ENCODE results near the gene SOCS7. TPM values are rescaled to one million over a fixed set of nuclear protein-coding genes. Genes with fewer than 3 reads are reported as not detected.

Gene SOCS7
- total RNA-seq, 1 donor from 2014 or later = 24.6 TPM

- DNase-seq (ENCODE audit: low spot score) (no peak), ATAC-seq (no peak)
- intact Hi-C loops (cut with DNase I) = no loop called here
These were observed 3.6 kb downstream of the SOCS7 start for GRCh38 chr17:38355251-38355650.

DNA sequence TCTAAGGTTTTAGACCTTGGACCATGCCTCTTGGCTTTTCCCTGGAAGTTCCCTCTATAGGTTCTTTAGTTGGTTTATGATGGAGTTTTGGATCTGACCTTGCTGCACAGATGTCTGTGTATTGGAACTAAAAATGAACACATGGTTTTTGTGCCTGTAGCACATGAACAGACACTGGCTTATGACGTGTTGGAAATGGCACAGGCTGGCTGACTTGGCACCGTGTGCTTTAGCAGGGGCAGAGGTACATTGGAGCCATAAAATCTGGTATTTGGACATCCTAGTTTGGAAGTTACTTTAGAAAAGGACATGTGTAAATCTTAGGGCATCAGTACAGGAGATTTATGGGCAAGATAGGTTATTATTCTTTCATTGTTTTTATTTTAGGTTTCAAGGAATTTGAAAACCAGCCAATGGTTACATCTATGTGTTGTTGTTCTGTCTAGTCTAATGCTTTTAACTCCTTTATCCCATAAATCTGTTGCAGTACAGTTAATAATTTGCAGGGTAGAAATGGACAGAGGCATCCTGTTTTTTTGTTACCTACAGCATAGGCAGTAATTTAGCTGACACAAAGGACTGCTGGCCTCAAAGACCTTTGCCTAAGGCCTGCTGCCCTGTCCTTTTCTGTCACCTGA lies 6.0 kb downstream of the SOCS7 start:
- DNase-seq (ENCODE audit: low spot score) (no peak), ATAC-seq (no peak)
- intact Hi-C loops (cut with DNase I) = no loop called here

DNA sequence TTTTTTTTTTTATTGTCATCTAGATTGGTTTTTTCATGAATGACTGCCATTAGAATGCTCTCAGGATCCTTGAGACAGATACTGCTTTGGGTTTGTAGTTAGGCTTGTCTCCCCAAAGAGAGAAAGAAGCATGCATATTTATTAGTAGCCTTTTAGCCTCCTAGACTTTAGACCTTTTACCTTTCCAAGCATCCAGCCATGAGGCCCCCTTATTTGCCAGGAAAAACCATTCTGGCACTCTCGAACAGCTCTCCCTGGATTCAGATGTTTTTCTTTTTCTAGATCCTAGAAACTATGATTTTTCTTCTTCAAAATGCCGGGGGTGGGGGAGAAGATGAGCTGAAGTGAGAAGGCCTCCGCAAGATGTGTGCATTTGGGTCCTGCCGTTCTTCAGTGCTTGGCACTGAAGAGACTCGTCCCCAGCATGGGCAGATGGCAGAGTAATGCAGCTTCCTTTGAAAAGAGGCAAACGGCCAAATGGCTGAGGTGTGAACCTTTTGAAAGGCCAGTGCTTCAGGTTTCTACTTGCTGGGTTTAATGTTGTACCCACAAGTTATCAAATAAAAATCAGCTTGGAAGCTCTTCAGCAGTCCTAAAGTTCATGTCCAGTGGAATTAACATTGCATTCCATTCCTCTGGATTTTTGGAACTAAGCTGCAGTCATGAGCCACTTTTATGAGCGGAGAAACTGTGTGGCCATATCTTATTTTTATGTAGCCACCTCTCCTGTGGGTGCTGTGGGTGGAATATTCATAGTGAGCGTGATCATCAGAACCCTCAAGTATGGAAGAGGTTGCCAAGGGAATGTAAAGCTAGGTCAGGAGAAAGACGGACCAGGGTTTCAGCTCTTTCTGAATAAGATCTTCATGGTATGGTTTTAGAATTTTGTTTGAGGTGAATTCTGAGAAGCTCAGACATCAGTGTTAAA lies 7.2 kb downstream of the SOCS7 start:
- peak; percentile 44 for ATAC-seq
- intact Hi-C loops (cut with DNase I) = no loop called here
- no peak for DNase-seq (ENCODE audit: low spot score)

- intact Hi-C loops (cut with DNase I) = no loop called here
- ATAC-seq (no peak), DNase-seq (ENCODE audit: low spot score) (no peak)
These were observed 10.2 kb downstream of the SOCS7 start for GRCh38 chr17:38361694-38362465.

DNA sequence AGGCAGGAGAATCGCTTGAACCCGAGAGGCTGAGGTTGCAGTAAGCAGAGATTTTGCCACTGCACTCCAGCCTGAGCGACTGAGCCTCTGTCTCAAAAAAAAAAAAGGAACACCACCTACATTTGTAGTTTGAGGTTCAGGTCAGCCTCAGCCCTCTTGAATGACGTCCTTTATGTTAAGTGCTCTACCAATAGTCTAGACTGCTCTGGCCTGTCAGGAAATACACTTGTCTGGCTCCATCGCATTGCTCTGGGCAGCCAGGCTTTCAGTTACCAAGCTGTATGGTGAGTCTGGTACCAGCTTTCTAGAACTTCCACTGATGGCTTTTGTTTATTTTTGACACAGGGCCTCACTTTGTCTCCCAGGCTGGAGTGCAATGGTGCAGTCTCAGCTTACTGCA lies 11.4 kb downstream of the SOCS7 start:
- ATAC-seq = no peak
- intact Hi-C loops (cut with DNase I) = no loop called here

GRCh38 chr17:38364741-38365140 lies 13.1 kb downstream of the SOCS7 start:
- DNase-seq (ENCODE audit: low spot score) (no peak), ATAC-seq (no peak)
- intact Hi-C loops (cut with DNase I) = no loop called here

More for the DNA sequence above, 11.4 kb downstream of the SOCS7 start:
- no peak for DNase-seq (ENCODE audit: low spot score)

DNA sequence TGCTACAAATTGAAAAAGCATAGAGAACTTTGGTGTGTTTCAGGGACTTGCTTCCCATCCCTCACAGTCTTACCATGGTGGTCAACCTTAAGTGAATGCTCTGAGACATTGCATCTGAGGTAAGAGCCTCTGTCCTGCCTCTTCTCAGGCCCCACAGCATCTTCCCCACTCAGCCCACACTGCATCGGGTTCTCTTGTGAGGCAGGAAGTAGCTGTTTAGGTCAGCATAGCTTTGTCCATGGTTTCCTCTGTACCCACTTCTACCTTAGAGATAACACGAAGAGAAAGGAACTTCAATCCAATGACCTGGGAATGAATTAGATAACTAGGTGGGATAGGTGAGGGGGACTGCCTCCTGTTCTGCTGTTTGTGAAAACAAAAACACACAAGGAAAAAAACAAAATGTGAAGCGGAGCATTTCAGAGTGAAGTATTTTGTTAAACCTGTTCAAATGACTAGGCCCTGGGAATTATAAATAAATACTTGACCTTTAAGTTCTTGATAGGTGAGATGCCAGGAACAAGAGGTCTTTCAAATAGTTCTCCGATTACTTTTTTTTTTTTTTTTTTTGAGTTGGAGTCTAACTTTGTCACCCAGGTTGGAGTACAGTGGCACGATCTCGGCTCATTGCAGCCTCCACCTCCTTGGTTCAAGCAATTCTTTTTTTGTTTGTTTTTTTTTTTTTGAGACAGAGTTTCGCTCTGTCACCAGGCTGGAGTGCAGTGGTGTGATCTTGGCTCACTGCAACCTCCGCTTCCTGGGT lies 17.7 kb downstream of the SOCS7 start:
- intact Hi-C loops (cut with DNase I) = no loop called here
- no peak for ATAC-seq

DNA sequence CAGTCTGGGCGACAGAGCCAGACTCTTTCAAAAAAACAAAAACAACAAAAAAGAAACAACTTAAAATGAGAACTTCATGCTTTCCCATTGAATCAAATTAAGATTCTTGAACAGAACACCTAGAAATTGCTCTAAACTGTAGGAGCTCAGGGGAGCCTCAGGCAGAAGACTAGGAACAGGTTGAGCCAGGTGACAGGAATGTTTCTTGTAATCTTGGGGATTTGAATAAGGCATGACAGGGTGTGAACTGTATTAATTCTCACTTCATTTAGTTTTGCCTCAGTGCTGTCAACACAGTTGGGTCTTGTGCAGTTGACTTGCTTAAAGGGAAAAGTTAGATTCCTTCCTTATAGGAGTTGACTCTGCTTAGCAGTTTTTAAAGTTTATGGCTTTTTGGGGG lies 27.8 kb downstream of the SOCS7 start:
- no peak for DNase-seq (ENCODE audit: low spot score)
- intact Hi-C loops (cut with DNase I) = no loop called here

More for the DNA sequence above, 17.7 kb downstream of the SOCS7 start:
- DNase-seq (ENCODE audit: low spot score) = no peak

DNA sequence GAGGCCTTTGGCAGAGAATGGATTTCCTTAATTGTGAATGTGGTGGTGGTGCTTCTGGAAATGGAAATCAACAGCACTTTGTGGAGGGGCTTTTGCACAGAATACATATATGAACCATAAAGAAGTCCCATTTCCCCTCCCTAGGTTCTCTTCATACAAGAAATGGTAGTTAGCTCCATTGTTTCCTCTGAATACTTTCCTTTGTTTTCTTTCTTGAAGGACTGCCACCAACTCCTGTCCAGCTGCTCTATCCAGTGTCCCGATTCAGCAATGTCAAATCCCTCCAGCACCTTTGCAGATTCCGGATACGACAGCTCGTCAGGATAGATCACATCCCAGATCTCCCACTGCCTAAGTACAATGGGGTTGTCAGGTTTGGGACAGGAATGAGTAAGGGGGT lies 43.4 kb downstream of the SOCS7 start:
- ATAC-seq (no peak), DNase-seq (ENCODE audit: low spot score) (no peak)
- intact Hi-C loops (cut with DNase I) = no loop called here

More for the DNA sequence above, 27.8 kb downstream of the SOCS7 start:
- no peak for ATAC-seq

GRCh38 chr17:38397227-38397626 lies 45.6 kb downstream of the SOCS7 start:
- DNase-seq (ENCODE audit: low spot score) (no peak), ATAC-seq (no peak)
- intact Hi-C loops (cut with DNase I) = no loop called here

DNA sequence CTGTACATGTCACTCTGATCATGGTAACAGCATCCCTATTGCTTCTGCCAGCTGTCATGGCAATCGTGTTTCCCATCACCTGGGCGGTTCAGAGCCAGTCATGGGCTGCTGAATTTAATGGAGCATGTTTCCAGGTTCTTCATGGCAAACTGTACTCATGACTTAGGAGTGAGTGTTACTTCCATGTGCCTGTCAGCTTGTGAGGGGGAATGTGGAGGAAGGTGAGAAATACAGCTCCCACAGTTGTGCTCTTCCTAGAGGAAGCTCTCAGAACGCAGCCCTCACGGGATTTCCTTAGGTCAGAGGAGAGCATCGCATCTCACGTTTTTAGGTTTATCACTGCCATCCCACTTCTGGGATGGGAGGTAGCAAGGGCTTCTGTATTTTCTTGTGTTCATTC lies 48.6 kb downstream of the SOCS7 start:
- intact Hi-C loops (cut with DNase I) = no loop called here
- no peak for DNase-seq (ENCODE audit: low spot score)
- no peak for ATAC-seq

GRCh38 chr17:38401459-38401858 lies 49.8 kb downstream of the SOCS7 start:
- no peak for ATAC-seq
- no peak for DNase-seq (ENCODE audit: low spot score)
- intact Hi-C loops (cut with DNase I) = no loop called here

DNA sequence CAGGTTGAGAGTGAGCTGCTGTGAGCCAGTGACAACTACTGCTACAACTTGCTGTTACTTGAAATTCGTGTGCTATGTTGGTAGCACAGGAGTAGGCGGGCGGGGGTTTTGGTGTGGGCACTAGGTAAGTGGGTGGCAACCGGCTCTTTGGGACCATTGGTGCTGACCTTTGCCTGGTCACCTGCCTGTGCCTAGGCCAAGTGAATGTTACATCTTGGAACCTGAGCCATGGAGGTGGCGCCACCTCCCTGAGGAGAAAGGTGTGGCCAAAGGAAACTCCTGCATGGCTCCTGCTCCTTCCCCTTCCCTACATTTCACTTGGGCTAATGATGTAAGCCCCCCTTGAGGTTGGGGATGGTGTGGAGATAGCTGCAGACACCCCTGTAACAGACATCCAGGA lies 51.3 kb downstream of the SOCS7 start:
- intact Hi-C loops (cut with DNase I) = no loop called here
- ATAC-seq = no peak
- peak; percentile 50 for DNase-seq (ENCODE audit: low spot score)

DNA sequence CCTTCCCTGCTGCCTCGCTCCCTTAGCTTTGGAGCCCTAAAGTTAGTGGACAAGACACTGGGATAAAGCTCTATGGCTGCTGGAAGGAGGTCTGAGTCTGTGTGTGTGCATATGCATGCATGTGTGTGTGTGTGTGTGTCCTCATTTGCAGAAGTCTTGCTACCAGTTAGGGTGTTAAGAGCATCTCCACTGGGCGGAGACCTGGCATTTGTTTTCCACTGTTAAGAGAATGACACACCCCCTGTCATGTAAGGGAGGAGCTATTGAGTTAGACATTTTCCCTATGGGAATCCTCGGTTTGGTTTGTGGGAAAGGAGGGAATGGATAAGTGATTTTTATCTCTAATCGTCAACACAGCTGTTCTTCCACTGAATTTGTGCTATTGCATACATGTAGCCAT lies 51.8 kb downstream of the SOCS7 start:
- intact Hi-C loops (cut with DNase I) = no loop called here
- peak; percentile 57 for DNase-seq (ENCODE audit: low spot score)
- ATAC-seq = peak; percentile 73

- DNase-seq (ENCODE audit: low spot score) = peak; percentile 41
- no peak for ATAC-seq
- intact Hi-C loops (cut with DNase I) = no loop called here
These were observed 52.7 kb downstream of the SOCS7 start for GRCh38 chr17:38404174-38404943.

DNA sequence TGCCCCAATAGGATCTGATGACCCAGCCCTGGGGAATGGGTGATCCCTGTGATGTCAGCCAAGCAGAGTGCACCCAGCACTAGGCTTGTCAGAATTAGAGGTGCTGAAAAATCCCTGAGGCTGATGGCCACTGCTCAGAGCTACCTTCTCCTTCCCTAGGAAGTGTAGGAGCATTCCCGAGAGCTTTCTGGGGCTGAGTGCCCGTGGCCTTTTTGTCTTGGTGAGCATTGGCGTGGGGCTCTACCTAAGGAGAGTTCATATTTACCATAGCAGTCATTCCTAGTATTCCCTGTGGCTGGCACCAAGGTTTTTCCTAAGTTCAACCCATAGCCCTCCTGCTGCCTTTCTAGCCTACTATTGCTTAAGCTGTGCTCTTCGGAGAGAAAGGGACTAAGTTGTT lies 54.0 kb downstream of the SOCS7 start:
- no peak for DNase-seq (ENCODE audit: low spot score)
- intact Hi-C loops (cut with DNase I) = no loop called here

DNA sequence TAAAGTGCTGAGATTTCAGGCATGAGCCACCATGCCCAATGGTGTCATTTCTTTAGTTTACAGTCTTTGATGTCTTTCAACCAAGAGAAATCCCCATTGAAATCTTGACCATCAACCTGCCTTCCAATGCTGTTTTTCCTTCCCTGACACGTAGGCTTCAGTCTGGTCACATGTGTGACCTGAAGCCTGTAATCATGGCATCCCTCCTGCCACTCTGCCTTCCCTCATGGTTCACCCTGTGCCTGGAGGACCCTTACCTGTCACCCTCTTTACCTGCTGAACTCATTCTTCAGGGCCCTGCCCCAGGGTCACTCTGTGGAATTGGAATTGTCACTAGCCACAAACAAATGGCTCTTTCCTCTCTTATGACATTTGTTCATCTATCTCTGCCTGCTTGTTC lies 58.6 kb downstream of the SOCS7 start:
- DNase-seq (ENCODE audit: low spot score) (no peak), ATAC-seq (no peak)
- intact Hi-C loops (cut with DNase I) = loop anchor here (5.0 kb wide), 1 partner anchor 58 kb away; the partner anchor contains the start of gene SOCS7

More for the DNA sequence above, 54.0 kb downstream of the SOCS7 start:
- no peak for ATAC-seq
